Measurements from ENCODE around the gene TWIST2.

The TWIST2 gene

DNA sequence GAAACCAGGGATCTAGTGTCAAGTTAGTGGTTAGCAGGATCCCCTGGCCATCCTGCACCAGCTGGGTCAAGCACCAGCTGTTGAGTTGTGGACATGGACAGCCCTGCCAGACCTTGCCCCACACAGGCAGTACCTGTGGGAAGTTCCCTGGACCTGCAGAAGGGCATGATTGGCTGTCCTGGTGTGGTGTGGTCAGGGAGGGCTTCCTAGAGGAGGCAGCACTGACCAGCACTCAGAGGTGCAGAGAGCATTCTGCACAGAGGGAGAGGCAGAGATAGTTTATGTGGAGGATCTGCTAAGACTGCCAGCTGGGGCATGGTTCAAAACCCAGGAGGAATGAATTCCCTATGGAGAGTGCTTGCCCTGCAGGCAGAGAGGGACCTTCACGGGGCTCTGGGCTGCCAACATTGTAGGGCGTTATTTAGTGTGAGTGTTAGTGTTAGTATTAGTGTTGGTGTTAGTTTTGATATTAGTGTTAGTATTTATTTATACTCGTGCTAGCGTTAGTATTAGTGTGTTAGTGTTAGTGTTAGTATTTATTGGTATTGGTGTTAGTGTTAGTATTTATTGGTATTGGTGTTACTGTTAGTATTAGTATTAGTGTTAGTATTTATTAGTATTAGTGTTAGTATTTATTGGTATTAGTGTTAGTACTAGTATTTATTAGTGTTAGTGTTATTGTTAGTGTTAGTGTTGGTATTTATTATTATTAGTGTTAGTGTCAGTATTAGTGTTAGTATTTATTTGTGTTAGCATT lies 31.9 kb downstream of the TWIST2 start:
- Histone ChIP-seq H3K36me3 (ENCODE audit: insufficient read depth, insufficient read length, low read length) (no peaks in the 10 kb centered on the region), H3K27me3 (ENCODE audit: insufficient read depth, insufficient read length) (no peaks in the 10 kb centered on the region), H3K9ac (ENCODE audit: insufficient read length, low read depth) (no peak overlapping the region), H3K9me3 (ENCODE audit: insufficient read depth, low read length) (peaks cover 25% of the 10 kb centered on the region), H3K4me3 (ENCODE audit: insufficient read length, low read depth) (no peak overlapping the region), H3K4me1 (ENCODE audit: insufficient read depth, insufficient read length) (no peaks in the 10 kb centered on the region)
- DNase-seq (ENCODE audit: low read depth, low spot score): no peak
- TF ChIP-seq ZNF274 (IDR thresholded peaks at IDR 0.05; ENCODE audit: low read depth, low read length) (no peak), YY1 (IDR thresholded peaks at IDR 0.05; ENCODE audit: insufficient read depth, insufficient read length) (no peak), SUZ12 (IDR thresholded peaks at IDR 0.05; ENCODE audit: extremely low read depth, insufficient read depth, insufficient read length) (no peak)

- no peak for TF ChIP-seq SUZ12 (IDR thresholded peaks at IDR 0.05; ENCODE audit: extremely low read depth, insufficient read depth, insufficient read length)
- no peak for TF ChIP-seq ZNF274 (IDR thresholded peaks at IDR 0.05; ENCODE audit: low read depth, low read length)
- TF ChIP-seq YY1 (IDR thresholded peaks at IDR 0.05; ENCODE audit: insufficient read depth, insufficient read length): no peak
- no peak for DNase-seq (ENCODE audit: low read depth, low spot score)
- Histone ChIP-seq H3K4me3 (ENCODE audit: insufficient read length, low read depth) (no peak overlapping the region), H3K9me3 (ENCODE audit: insufficient read depth, low read length) (peaks cover 25% of the 10 kb centered on the region), H3K27me3 (ENCODE audit: insufficient read depth, insufficient read length) (no peaks in the 10 kb centered on the region), H3K9ac (ENCODE audit: insufficient read length, low read depth) (no peak overlapping the region), H3K4me1 (ENCODE audit: insufficient read depth, insufficient read length) (no peaks in the 10 kb centered on the region), H3K36me3 (ENCODE audit: insufficient read depth, insufficient read length, low read length) (no peaks in the 10 kb centered on the region)
These were observed 33.6 kb downstream of the TWIST2 start for GRCh38 chr2:238881353-238882081.

DNA sequence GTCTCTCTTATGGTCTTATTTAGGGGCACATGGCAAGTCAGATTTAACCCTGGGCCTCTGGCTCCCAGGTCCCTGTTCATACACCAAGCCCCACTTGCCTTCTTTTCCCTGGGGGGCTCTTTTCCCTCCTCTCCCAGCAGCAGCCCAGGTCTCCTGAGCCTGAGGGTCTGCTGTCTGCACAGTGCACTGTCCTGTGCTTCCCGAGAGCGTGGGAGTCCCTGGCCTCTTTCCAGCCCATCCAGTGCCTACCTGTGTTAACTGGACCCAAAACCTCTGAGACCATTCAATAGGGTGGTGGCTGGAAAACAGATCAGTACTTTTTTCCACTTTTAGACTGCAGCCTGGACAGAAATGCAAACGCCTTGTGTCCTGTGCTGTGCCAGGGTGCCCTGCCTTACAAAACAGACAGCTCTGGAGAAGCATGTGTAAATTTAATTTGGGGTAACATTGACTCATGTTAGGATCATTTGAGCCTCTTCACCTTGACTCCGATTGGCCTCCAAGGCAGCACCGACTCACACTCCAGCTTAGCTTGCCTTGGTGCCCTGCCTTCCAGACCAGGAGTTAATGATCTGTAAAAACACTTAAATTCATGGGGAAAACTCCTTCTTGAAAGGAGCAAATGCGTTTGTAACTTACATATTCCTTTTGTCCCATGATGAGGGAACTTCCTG lies 34.3 kb downstream of the TWIST2 start:
- TF ChIP-seq ZNF274 (IDR thresholded peaks at IDR 0.05; ENCODE audit: low read depth, low read length): no peak

DNA sequence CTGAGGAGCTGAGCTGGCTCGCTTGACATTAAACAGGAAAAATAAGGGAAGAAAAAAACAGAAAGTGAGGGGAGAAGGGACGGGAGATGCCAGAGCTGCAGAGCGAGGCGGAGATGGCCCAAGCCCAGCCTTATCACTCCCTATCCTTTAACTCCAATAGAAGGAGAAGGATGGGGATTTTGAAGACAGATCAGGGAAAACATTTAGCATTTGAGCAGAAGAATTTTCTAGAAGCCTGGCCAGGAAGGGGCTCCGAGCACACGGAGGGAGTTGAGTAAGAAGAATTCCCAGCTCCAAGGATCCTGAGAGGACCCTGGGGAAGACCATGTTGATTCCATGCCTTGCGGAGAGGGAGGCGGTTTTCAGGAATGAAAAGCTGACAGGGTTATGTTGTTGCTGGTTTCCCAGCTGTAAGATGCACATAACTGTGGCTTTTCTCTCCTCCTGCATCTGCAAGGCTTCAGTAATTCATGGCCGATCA lies 35.6 kb downstream of the TWIST2 start:
- no peaks in the 10 kb centered on the region for H3K36me3 ChIP-seq (ENCODE audit: insufficient read depth, insufficient read length, low read length)
- no peaks in the 10 kb centered on the region for H3K27me3 ChIP-seq (ENCODE audit: insufficient read depth, insufficient read length)
- no peak for TF ChIP-seq SUZ12 (IDR thresholded peaks at IDR 0.05; ENCODE audit: extremely low read depth, insufficient read depth, insufficient read length)
- no peak for TF ChIP-seq YY1 (IDR thresholded peaks at IDR 0.05; ENCODE audit: insufficient read depth, insufficient read length)
- TF ChIP-seq ZNF274 (IDR thresholded peaks at IDR 0.05; ENCODE audit: low read depth, low read length): no peak
- H3K9ac ChIP-seq (ENCODE audit: insufficient read length, low read depth): no peak overlapping the region
- DNase-seq (ENCODE audit: low read depth, low spot score): no peak
- H3K9me3 ChIP-seq (ENCODE audit: insufficient read depth, low read length): peaks cover 35% of the 10 kb centered on the region
- no peaks in the 10 kb centered on the region for H3K4me1 ChIP-seq (ENCODE audit: insufficient read depth, insufficient read length)
- H3K4me3 ChIP-seq (ENCODE audit: insufficient read length, low read depth): no peak overlapping the region

More for the DNA sequence above, 34.3 kb downstream of the TWIST2 start:
- DNase-seq (ENCODE audit: low read depth, low spot score): no peak
- Histone ChIP-seq H3K36me3 (ENCODE audit: insufficient read depth, insufficient read length, low read length) (no peaks in the 10 kb centered on the region), H3K9ac (ENCODE audit: insufficient read length, low read depth) (no peak overlapping the region), H3K9me3 (ENCODE audit: insufficient read depth, low read length) (peaks cover 29% of the 10 kb centered on the region), H3K4me1 (ENCODE audit: insufficient read depth, insufficient read length) (no peaks in the 10 kb centered on the region), H3K27me3 (ENCODE audit: insufficient read depth, insufficient read length) (no peaks in the 10 kb centered on the region), H3K4me3 (ENCODE audit: insufficient read length, low read depth) (no peak overlapping the region)

GRCh38 chr2:238884122-238884811 lies 36.4 kb downstream of the TWIST2 start:
- TF ChIP-seq YY1 (IDR thresholded peaks at IDR 0.05; ENCODE audit: insufficient read depth, insufficient read length) (no peak), SUZ12 (IDR thresholded peaks at IDR 0.05; ENCODE audit: extremely low read depth, insufficient read depth, insufficient read length) (no peak), ZNF274 (IDR thresholded peaks at IDR 0.05; ENCODE audit: low read depth, low read length) (no peak)
- no peak for DNase-seq (ENCODE audit: low read depth, low spot score)
- peaks cover 34% of the 10 kb centered on the region for H3K9me3 ChIP-seq (ENCODE audit: insufficient read depth, low read length)

GRCh38 chr2:238884812-238885408 lies 37.0 kb downstream of the TWIST2 start:
- Histone ChIP-seq H3K27me3 (ENCODE audit: insufficient read depth, insufficient read length) (no peaks in the 10 kb centered on the region), H3K4me3 (ENCODE audit: insufficient read length, low read depth) (no peak overlapping the region), H3K4me1 (ENCODE audit: insufficient read depth, insufficient read length) (no peaks in the 10 kb centered on the region), H3K36me3 (ENCODE audit: insufficient read depth, insufficient read length, low read length) (no peaks in the 10 kb centered on the region), H3K9me3 (ENCODE audit: insufficient read depth, low read length) (peaks cover 28% of the 10 kb centered on the region), H3K9ac (ENCODE audit: insufficient read length, low read depth) (no peak overlapping the region)
- TF ChIP-seq YY1 (IDR thresholded peaks at IDR 0.05; ENCODE audit: insufficient read depth, insufficient read length) (no peak), ZNF274 (IDR thresholded peaks at IDR 0.05; ENCODE audit: low read depth, low read length) (no peak), SUZ12 (IDR thresholded peaks at IDR 0.05; ENCODE audit: extremely low read depth, insufficient read depth, insufficient read length) (no peak)
- no peak for DNase-seq (ENCODE audit: low read depth, low spot score)

More at GRCh38 chr2:238884122-238884811, 36.4 kb downstream of the TWIST2 start:
- no peaks in the 10 kb centered on the region for H3K27me3 ChIP-seq (ENCODE audit: insufficient read depth, insufficient read length)
- no peaks in the 10 kb centered on the region for H3K36me3 ChIP-seq (ENCODE audit: insufficient read depth, insufficient read length, low read length)
- no peak overlapping the region for H3K9ac ChIP-seq (ENCODE audit: insufficient read length, low read depth)
- no peak overlapping the region for H3K4me3 ChIP-seq (ENCODE audit: insufficient read length, low read depth)
- no peaks in the 10 kb centered on the region for H3K4me1 ChIP-seq (ENCODE audit: insufficient read depth, insufficient read length)

Measured in NT2/D1 (cell line).